HS-5 (cell line): Measurements from ENCODE around the gene CXorf38.
A peak's percentile ranks its signal among the peaks of the same experiment; 100 is the strongest.
"Not testable (repeated sequence)": the region's sequence is repeated elsewhere in the genome, so short reads cannot be mapped to it uniquely, and the experiment has no call there.

Source experiments
- DNase-seq: peaks from one replicate; pipeline ENCODE4 v3.0.0-alpha.2; 2012; ENCODE audit warnings: low read depth

The CXorf38 gene

GRCh38 chrX:40625294-40625693 is 22.1 kb downstream of the CXorf38 start:
- no peak for DNase-seq

GRCh38 chrX:40623665-40624064 is 23.7 kb downstream of the CXorf38 start:
- no peak for DNase-seq

- no peak for DNase-seq
Measured at GRCh38 chrX:40623139-40623536, 24.2 kb downstream of the CXorf38 start, which contains the start of gene MPC1L. MPC1L (plus strand) TSS chrX:40623428; CDS start chrX:40623566, 138 bp downstream.

- DNase-seq = no peak
Measured at GRCh38 chrX:40622479-40623138, 24.8 kb downstream of the CXorf38 start.

GRCh38 chrX:40617566-40617965 is 29.8 kb downstream of the CXorf38 start:
- no peak for DNase-seq

GRCh38 chrX:40615976-40616375 is 31.4 kb downstream of the CXorf38 start:
- DNase-seq = no peak

- DNase-seq = no peak
Measured at GRCh38 chrX:40612511-40612910, 34.9 kb downstream of the CXorf38 start.

- no peak for DNase-seq
Measured at GRCh38 chrX:40607381-40607780, 40.0 kb downstream of the CXorf38 start.

- DNase-seq = no peak
Measured at GRCh38 chrX:40603446-40603845, 43.9 kb downstream of the CXorf38 start.

- not testable (repeated sequence) for DNase-seq
Measured at GRCh38 chrX:40589616-40590321, 57.6 kb downstream of the CXorf38 start.

- not testable (repeated sequence) for DNase-seq
Measured at GRCh38 chrX:40587623-40588022, 59.7 kb downstream of the CXorf38 start.

GRCh38 chrX:40582811-40583210 is 64.5 kb downstream of the CXorf38 start:
- no peak for DNase-seq

- not testable (repeated sequence) for DNase-seq
Measured at GRCh38 chrX:40582178-40582577, 65.2 kb downstream of the CXorf38 start.

- peak; percentile 44 for DNase-seq
Measured at GRCh38 chrX:40581336-40581920, 65.9 kb downstream of the CXorf38 start.

GRCh38 chrX:40580537-40581335 is 66.6 kb downstream of the CXorf38 start, which contains the start of gene ATP6AP2:
ATP6AP2 (plus strand) TSS chrX:40580970; CDS start chrX:40581066, 96 bp downstream.
- peak; percentile 68 for DNase-seq

GRCh38 chrX:40579900-40580536 is 67.3 kb downstream of the CXorf38 start:
- no peak for DNase-seq

- DNase-seq = no peak
Measured at GRCh38 chrX:40579141-40579540, 68.2 kb downstream of the CXorf38 start.

GRCh38 chrX:40578039-40578695 is 69.2 kb downstream of the CXorf38 start:
- no peak for DNase-seq
